Stimulated activated CD8-positive, alpha-beta memory T cell treated with anti-CD3 and anti-CD28 coated beads, Interleukin-2, amount 100 ng/mL, for 48 hours (primary cell): ENCODE data around the gene AGAP2.
"Not testable (repeated sequence)": the region's sequence is repeated elsewhere in the genome, so short reads cannot be mapped to it uniquely, and the experiment has no call there.

Source experiments
- DNase-seq, 2 donors: peaks; one replicate each; pipeline ENCODE4 v3.0.0-alpha.2; 2020; ENCODE audit warnings: low read depth in 2 of 2

Gene AGAP2

DNA sequence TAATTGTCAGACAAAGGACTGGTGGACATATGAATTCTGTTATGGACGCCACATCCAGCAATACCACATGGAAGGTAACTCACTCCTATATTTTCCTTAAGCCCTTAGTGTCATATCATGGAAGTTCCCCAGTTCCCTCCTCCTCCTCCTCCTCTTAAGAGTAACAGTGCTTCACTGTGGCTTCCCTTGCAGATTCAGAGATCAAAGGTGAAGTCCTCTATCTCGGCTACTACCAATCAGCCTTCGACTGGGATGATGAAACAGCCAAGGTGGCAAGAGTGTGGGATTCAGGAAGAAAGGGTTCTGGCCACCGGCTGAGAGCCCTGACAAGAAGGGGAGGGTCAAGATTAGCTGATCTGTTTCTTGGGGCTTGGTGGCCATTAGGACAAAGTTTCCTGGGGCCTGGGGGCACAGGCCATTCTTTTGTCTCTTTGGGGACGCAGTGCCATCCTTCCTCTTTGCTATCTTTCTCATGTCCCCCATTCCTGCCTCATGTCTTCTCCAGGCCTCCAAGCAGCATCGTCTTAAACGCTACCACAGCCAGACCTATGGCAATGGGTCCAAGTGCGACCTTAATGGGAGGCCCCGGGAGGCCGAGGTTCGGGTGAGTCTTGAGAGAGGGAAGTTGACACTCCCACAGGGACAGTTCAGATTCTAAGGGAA lies 42.6 kb downstream of the AGAP2 start:
- DNase-seq: no peak

GRCh38 chr12:57694459-57695019 lies 44.0 kb downstream of the AGAP2 start:
- DNase-seq: no peak

DNA sequence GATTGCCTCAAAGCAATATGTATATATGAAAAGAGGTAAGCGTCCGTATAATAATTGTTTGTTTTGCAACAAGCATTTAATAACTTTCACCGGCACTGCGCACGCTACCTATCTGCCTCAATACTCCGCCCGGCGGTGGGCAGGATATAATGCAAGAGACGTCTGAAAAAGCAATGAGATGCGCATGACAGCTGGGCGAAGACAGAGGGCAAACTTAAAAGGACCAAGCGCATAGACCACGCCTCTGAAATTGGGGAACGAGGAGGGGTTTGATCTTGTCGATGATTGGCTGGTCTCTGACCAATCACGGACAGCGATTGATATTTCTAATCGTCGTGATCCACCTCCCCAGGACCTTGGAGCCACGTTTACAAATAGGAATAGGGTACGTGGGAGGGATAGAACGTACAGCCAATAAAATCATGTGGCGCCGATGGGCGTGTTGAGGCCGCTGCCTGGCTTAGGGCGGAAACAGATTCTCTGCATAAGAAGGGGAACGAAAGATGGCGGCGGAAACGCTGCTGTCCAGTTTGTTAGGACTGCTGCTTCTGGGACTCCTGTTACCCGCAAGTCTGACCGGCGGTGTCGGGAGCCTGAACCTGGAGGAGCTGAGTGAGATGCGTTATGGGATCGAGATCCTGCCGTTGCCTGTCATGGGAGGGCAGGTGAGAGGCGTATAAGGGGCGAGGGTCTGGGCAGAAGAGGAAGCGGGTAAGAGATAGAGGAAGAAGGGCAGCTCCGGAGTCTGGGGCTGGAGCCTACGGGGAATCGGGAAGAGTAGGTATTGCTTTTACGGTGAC lies 44.7 kb downstream of the AGAP2 start, which contains the start of gene OS9:
TSS of gene OS9 (plus strand) at position 474 of the 800 bp plus-strand sequence. CDS start at position 504, 30 bp downstream.
- peak; percentile 81 to 86 for DNase-seq

- DNase-seq: no peak
Observed at GRCh38 chr12:57693317-57693658, 45.3 kb downstream of the AGAP2 start.

DNA sequence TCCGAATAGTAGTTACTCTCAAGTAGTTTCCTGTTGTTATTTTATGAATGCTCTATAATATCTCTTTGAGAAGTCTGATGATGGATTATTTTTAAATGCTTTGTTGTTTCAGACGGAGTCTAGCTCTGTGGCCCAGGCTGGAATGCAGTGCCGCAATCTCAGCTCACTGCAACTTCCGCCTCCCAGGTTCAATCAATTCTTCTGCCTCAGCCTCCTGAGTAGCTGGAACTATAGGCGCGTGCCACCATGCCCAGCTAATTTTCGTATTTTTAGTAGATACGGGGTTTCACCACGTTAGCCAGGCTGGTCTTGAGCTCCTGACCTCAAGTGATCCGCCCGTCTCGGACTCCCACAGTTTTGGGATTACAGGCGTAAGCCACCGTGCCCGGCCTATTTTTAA lies 46.0 kb downstream of the AGAP2 start:
- DNase-seq: no peak

DNA sequence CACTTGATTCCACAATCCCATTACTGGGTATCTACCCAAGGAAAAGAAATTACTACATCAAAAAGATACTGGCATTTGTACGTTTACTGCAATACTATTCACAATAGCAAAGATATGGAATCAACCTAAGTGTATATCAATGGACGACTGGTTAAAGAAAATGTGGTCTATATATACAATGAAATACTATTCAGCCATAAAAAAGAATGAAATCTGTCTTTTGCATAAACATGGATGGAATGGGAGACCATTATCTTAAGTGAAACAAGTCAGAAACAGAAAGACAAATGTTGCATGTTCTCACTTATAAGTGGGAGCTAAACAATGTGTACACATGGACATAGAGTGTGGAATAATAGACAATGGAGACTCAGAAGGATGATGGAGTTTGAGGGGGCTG lies 49.6 kb downstream of the AGAP2 start:
- DNase-seq: no peak

DNA sequence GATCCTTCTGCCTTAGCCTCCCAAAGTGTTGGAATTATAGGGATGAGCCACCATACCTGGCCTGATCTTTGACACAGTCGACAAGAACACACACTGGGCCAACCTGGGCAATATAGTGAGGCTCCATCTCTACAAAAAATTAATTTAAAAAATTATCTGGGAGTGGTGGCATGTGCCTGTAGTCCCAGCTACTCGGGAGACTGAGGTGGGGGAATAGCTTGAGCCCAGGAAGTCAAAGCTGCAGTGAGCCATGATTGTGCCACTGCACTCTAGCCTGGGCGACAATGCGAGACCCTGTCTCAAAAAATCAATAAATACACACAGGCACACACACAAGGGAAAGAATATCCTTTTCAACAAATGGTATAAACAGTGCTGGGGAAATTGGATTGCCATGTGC lies 50.7 kb downstream of the AGAP2 start:
- DNase-seq: no peak

- DNase-seq: no peak
Observed at GRCh38 chr12:57679697-57680096, 58.8 kb downstream of the AGAP2 start.

DNA sequence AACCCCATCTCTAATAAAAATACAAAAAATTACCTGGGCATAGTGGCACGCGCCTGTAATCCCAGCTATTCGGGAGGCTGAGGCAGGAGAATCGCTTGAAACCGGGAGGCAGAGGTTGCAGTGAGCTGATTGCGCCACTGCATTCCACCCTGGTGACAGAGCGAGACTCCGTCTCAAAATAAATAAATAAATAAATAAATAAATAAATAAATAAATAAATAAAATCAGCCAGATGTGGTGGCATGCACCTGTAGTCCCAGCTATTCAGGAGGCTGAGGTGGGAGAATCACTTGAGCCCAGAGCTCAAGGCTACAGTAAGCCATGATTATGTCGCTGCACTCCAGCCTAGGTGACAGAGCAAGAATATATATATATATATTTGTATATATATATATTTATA lies 60.6 kb downstream of the AGAP2 start:
- DNase-seq: not testable (repeated sequence)

- DNase-seq: no peak
Observed at GRCh38 chr12:57674691-57675090, 63.9 kb downstream of the AGAP2 start.
